IMR-90 (cell line): Measurements from ENCODE around the gene ARHGAP8. TPM values are rescaled to one million over a fixed set of nuclear protein-coding genes. Genes with fewer than 3 reads are reported as not detected.

Experiments
- ATAC-seq: fragments of 200-7000 bp; cut with Tn5 transposase; 2 replicates; pipeline ENCODE4 v1.9.1; 2020; ENCODE audit warnings: low read depth, mild to moderate bottlenecking, moderate library complexity
- BruUV-seq: library from RNA; stranded (reverse); fragments of 400-500 nt; replicated peaks from 2 replicates; lab custom pipeline; 2021; lab: Mats Ljungman, UMichigan
- CTCF ChIA-PET: fragments of 300-600 bp; formaldehyde crosslinking; extraction: SDS; loops from one replicate; lab custom pipeline; 2021; ENCODE audit warnings: antibody characterized with exemption; lab: Yijun Ruan, JAX
- POLR2A ChIA-PET: fragments of 300-600 bp; sonication (Branson Sonifier 250); formaldehyde crosslinking; loops from one replicate; lab custom pipeline; 2022; ENCODE audit warnings: antibody characterized with exemption; ENCODE audit not compliant: unreplicated experiment; lab: Charles Lee
- DNase-seq: peaks from one replicate; pipeline ENCODE4 v3.0.0; 2013
- H2AFZ ChIP-seq: replicated peaks from 2 replicates; pipeline ENCODE3; 2013; ENCODE audit warnings: low read length, mild to moderate bottlenecking; ENCODE audit not compliant: poor library complexity
- H2AK5ac ChIP-seq: 2 replicates; pipeline ENCODE4 v1.6.1; 2013; ENCODE audit warnings: low read depth, low read length, inconsistent platforms
- H2AK9ac ChIP-seq: replicated peaks from 2 replicates; pipeline ENCODE3; 2013; ENCODE audit warnings: mild to moderate bottlenecking, low read depth, low read length, moderate library complexity; ENCODE audit not compliant: poor library complexity
- H2BK120ac ChIP-seq: 2 replicates; pipeline ENCODE4 v1.6.1; 2013; ENCODE audit warnings: low read depth, low read length, inconsistent platforms
- H2BK15ac ChIP-seq: 3 replicates; pipeline ENCODE4 v1.6.1; 2013; ENCODE audit warnings: low read depth, low read length, inconsistent platforms
- H2BK20ac ChIP-seq: 2 replicates; pipeline ENCODE4 v1.6.1; 2013; ENCODE audit warnings: low read depth, mild to moderate bottlenecking, inconsistent platforms, low read length, moderate library complexity
- H2BK5ac ChIP-seq: 2 replicates; pipeline ENCODE4 v1.6.1; 2013; ENCODE audit warnings: mild to moderate bottlenecking, low read depth, low read length, inconsistent platforms; ENCODE audit not compliant: poor library complexity, severe bottlenecking
- H3K14ac ChIP-seq: replicated peaks from 2 replicates; pipeline ENCODE4 v1.6.1; 2013; ENCODE audit warnings: low read depth, low read length, inconsistent platforms
- H3K18ac ChIP-seq: 2 replicates; pipeline ENCODE4 v1.6.1; 2013; ENCODE audit warnings: low read depth, low read length, control low read depth
- H3K23ac ChIP-seq: 2 replicates; pipeline ENCODE4 v1.6.1; 2013; ENCODE audit warnings: low read depth, low read length, inconsistent platforms
- H3K27ac ChIP-seq: 2 replicates; pipeline ENCODE4 v1.5.1; 2013; ENCODE audit warnings: mild to moderate bottlenecking, control low read depth, low read length; ENCODE audit not compliant: insufficient read depth
- H3K27me3 ChIP-seq: 2 replicates; pipeline ENCODE4 v1.6.1; 2013; ENCODE audit warnings: low read length; ENCODE audit not compliant: control insufficient read depth, insufficient read depth
- H3K36me3 ChIP-seq: 2 replicates; pipeline ENCODE4 v1.6.1; 2013; ENCODE audit warnings: low read length, mixed read lengths; ENCODE audit not compliant: control insufficient read depth, insufficient read depth
- H3K4ac ChIP-seq: 2 replicates; pipeline ENCODE4 v1.6.1; 2013; ENCODE audit warnings: low read depth, low read length, inconsistent platforms
- H3K4me1 ChIP-seq: 2 replicates; pipeline ENCODE4 v1.6.1; 2013; ENCODE audit warnings: low read length, mixed read lengths; ENCODE audit not compliant: control insufficient read depth, insufficient read depth
- H3K4me2 ChIP-seq: 2 replicates; pipeline ENCODE4 v1.6.1; 2013; ENCODE audit warnings: low read depth, mild to moderate bottlenecking, control low read depth, low read length, moderate library complexity
- H3K4me3 ChIP-seq: 2 replicates; pipeline ENCODE4 v1.5.1; 2013; ENCODE audit warnings: low read depth, mild to moderate bottlenecking, control low read depth, low read length, moderate library complexity; ENCODE audit not compliant: insufficient read depth
- H3K56ac ChIP-seq: 2 replicates; pipeline ENCODE4 v1.6.1; 2013; ENCODE audit warnings: low read length, inconsistent platforms; ENCODE audit not compliant: insufficient read depth; ENCODE audit errors: extremely low read depth
- H3K79me1 ChIP-seq, 2 experiments: 2 replicates each; pipeline ENCODE4 v1.6.1; 2013; ENCODE audit warnings: low read length in 2 of 2, inconsistent platforms in 1 of 2, low read depth in 1 of 2
- H3K9ac ChIP-seq: 2 replicates; pipeline ENCODE4 v1.6.1; 2013; ENCODE audit warnings: low read depth, low read length, control low read depth
- H3K9me1 ChIP-seq: 2 replicates; pipeline ENCODE4 v1.6.1; 2013; ENCODE audit warnings: low read length, inconsistent platforms; ENCODE audit not compliant: insufficient read depth
- H3K9me3 ChIP-seq: 2 replicates; pipeline ENCODE4 v1.6.1; 2013; ENCODE audit warnings: low read length; ENCODE audit not compliant: control insufficient read depth, insufficient read depth
- H4K20me1 ChIP-seq: 2 replicates; pipeline ENCODE4 v1.6.1; 2013; ENCODE audit warnings: low read length, inconsistent platforms; ENCODE audit not compliant: insufficient read depth
- H4K5ac ChIP-seq: 2 replicates; pipeline ENCODE4 v1.6.1; 2013; ENCODE audit warnings: mild to moderate bottlenecking, low read depth, low read length, control low read depth
- H4K8ac ChIP-seq, 2 experiments: 2 replicates each; pipeline ENCODE4 v1.6.1; 2013; ENCODE audit warnings: low read depth in 2 of 2, low read length in 2 of 2, control low read depth in 1 of 2, inconsistent platforms in 1 of 2
- H4K91ac ChIP-seq: 2 replicates; pipeline ENCODE4 v1.6.1; 2013; ENCODE audit warnings: low read depth, low read length, inconsistent platforms; ENCODE audit not compliant: insufficient read depth
- BHLHE40 ChIP-seq: fragments of 150-350 bp; IDR thresholded peaks from 2 replicates; pipeline ENCODE4 v1.6.1; 2016; ENCODE audit warnings: mild to moderate bottlenecking, low read depth, low read length
- CEBPB ChIP-seq: IDR thresholded peaks from 2 replicates; pipeline ENCODE4 v1.6.1; 2012; ENCODE audit warnings: low read depth, low read length, improper control_type of control experiment
- CHD1 ChIP-seq: IDR thresholded peaks from 2 replicates; pipeline ENCODE4 v1.6.1; 2012; ENCODE audit warnings: low read depth, low read length, improper control_type of control experiment
- MAFK ChIP-seq: IDR thresholded peaks from 2 replicates; pipeline ENCODE4 v1.6.1; 2012; ENCODE audit warnings: low read depth, low read length, improper control_type of control experiment
- MXI1 ChIP-seq: IDR thresholded peaks from 2 replicates; pipeline ENCODE4 v1.6.1; 2012; ENCODE audit warnings: low read depth, mild to moderate bottlenecking, low read length, moderate library complexity, borderline replicate concordance
- NFE2L2 ChIP-seq: fragments of 150-350 bp; IDR thresholded peaks from 2 replicates; pipeline ENCODE4 v1.6.1; 2016; ENCODE audit warnings: low read depth, mild to moderate bottlenecking, low read length
- POLR2A ChIP-seq: IDR thresholded peaks from 2 replicates; pipeline ENCODE4 v1.6.1; 2012; ENCODE audit warnings: mild to moderate bottlenecking, low read depth, low read length
- RAD21 ChIP-seq: IDR thresholded peaks from 2 replicates; pipeline ENCODE4 v1.6.1; 2012; ENCODE audit warnings: low read length, improper control_type of control experiment
- RCOR1 ChIP-seq: IDR thresholded peaks from 2 replicates; pipeline ENCODE4 v1.6.1; 2012; ENCODE audit warnings: mild to moderate bottlenecking, low read length, improper control_type of control experiment; ENCODE audit not compliant: insufficient replicate concordance
- RFX5 ChIP-seq: IDR thresholded peaks from 2 replicates; pipeline ENCODE4 v1.8.0; 2012; ENCODE audit warnings: low read depth, mild to moderate bottlenecking, low read length, moderate library complexity
- SMC3 ChIP-seq: fragments of 150-350 bp; IDR thresholded peaks from 2 replicates; pipeline ENCODE4 v1.6.1; 2016; ENCODE audit warnings: low read depth, mild to moderate bottlenecking, antibody characterized with exemption, low read length, moderate library complexity
- WGBS, 2 experiments: methylation state at CpG; one replicate each; pipeline versions ENCODE4 v1.1.5 to v1.1.7; 2013; ENCODE audit warnings: missing lambda C conversion rate in 2 of 2; ENCODE audit not compliant: insufficient read length in 1 of 2; ENCODE audit errors: extremely low coverage in 2 of 2; 5-methylcytosine and 5-hydroxymethylcytosine counted together
- dilution Hi-C: fragments of 300-500 bp; cut with HindIII; formaldehyde crosslinking; loops from one replicate; pipeline ENCODE4 v1.14.3; 2018; ENCODE audit warnings: low sequenced_read_pairs; ENCODE audit not compliant: unreplicated experiment
- in situ Hi-C: fragments of 300-500 bp; cut with MboI; formaldehyde crosslinking; loops from 3 replicates; pipeline ENCODE4 v1.14.3; 2019; ENCODE audit warnings: low sequenced_read_pairs, inconsistent platforms, mixed read lengths
- intact Hi-C: fragments of 100-400 bp; cut with micrococcal nuclease; formaldehyde crosslinking; loops from 2 replicates; pipeline ENCODE4 v1.10.0; 2022
- polyA plus RNA-seq, 3 experiments: library from polyadenylated mRNA; depleted of rRNA; stranded (reverse); fragments of >200 nt; gene quantifications; 2 replicates each; pipeline ENCODE4 v1.2.3, GENCODE V29; 2012; ENCODE audit warnings: low replicate concordance in 1 of 3
- total RNA-seq: library from RNA; depleted of rRNA; stranded (reverse); fragments of >200 nt; gene quantifications from 2 replicates; pipeline ENCODE4 v1.2.3, GENCODE V29; 2012
- TF ChIP-seq, protein P1 (sequence below): fragments of 150-350 bp; IDR thresholded peaks from 2 replicates; pipeline ENCODE4 v1.6.1; 2016; ENCODE audit warnings: low read depth, mild to moderate bottlenecking, low read length, moderate library complexity, borderline replicate concordance
- TF ChIP-seq, protein P2 (sequence below): fragments of 150-350 bp; IDR thresholded peaks from 2 replicates; pipeline ENCODE4 v1.6.1; 2017; ENCODE audit warnings: mild to moderate bottlenecking, antibody characterized with exemption, low read length, low read depth
- TF ChIP-seq, protein P3 (sequence below): conservative IDR thresholded peaks from 2 replicates; pipeline ENCODE4 v1.5.1; 2012; ENCODE audit warnings: mild to moderate bottlenecking, low read depth, low read length, improper control_type of control experiment

Gene ARHGAP8
- total and polyA plus RNA-seq, 2 of the 4 experiments (the other 2 are of a cell fraction): 0.18 to 0.21 TPM

DNA sequence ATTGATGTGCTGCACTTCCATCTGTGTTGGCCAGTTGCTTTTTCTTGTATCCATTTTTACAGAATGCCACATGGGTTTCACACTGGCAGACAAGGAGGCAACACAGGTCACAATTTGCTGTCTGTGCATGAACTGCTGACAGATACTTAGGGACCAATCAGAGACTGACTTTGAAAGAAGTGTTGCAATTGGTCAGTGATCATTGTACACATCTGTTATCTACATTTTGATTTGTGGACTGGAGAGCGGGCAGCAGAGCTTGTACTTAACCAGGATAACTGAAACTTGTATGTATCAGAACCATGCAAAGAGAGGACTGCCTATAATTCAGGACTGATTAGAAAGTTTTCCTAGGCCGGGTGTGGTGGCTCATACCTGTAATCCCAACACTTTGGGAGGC lies 28.6 kb upstream of the ARHGAP8 start:
- no peak overlapping the region for H3K27ac ChIP-seq
- H2AK9ac ChIP-seq: no peak overlapping the region
- no peak overlapping the region for H2BK120ac ChIP-seq
- no peak overlapping the region for H3K4me2 ChIP-seq
- H3K9me1 ChIP-seq: peaks cover 3% of the 10 kb centered on the region; the same call in 1 of the 2 replicates
- no peak overlapping the region for H3K18ac ChIP-seq
- peaks cover 36% of the 10 kb centered on the region; the same call in 1 of the 2 replicates for H3K36me3 ChIP-seq
- no TSS peak for BruUV-seq
- no peaks in the 10 kb centered on the region for H3K79me1 ChIP-seq
- no peak overlapping the region for H3K9ac ChIP-seq
- H3K4me3 ChIP-seq: no peak overlapping the region
- no peak overlapping the region for H4K5ac ChIP-seq
- no CpG with 5 or more reads among the region's 2 CpGs for WGBS, 2 experiments
- no peaks in the 10 kb centered on the region for H3K9me3 ChIP-seq
- no peak overlapping the region for H2BK20ac ChIP-seq
- no peak overlapping the region for H3K23ac ChIP-seq
- TF ChIP-seq MXI1 (no peak), RFX5 (no peak), NFE2L2 (no peak), MAFK (no peak), BHLHE40 (no peak), RCOR1 (no peak), CEBPB (no peak), POLR2A (no peak), CHD1 (no peak), SMC3 (no peak), RAD21 (no peak)
- TF ChIP-seq, protein P1, sequence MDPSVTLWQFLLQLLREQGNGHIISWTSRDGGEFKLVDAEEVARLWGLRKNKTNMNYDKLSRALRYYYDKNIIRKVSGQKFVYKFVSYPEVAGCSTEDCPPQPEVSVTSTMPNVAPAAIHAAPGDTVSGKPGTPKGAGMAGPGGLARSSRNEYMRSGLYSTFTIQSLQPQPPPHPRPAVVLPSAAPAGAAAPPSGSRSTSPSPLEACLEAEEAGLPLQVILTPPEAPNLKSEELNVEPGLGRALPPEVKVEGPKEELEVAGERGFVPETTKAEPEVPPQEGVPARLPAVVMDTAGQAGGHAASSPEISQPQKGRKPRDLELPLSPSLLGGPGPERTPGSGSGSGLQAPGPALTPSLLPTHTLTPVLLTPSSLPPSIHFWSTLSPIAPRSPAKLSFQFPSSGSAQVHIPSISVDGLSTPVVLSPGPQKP: no peak
- TF ChIP-seq, protein P2, sequence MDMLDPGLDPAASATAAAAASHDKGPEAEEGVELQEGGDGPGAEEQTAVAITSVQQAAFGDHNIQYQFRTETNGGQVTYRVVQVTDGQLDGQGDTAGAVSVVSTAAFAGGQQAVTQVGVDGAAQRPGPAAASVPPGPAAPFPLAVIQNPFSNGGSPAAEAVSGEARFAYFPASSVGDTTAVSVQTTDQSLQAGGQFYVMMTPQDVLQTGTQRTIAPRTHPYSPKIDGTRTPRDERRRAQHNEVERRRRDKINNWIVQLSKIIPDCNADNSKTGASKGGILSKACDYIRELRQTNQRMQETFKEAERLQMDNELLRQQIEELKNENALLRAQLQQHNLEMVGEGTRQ: no peak
- TF ChIP-seq, protein P3, sequence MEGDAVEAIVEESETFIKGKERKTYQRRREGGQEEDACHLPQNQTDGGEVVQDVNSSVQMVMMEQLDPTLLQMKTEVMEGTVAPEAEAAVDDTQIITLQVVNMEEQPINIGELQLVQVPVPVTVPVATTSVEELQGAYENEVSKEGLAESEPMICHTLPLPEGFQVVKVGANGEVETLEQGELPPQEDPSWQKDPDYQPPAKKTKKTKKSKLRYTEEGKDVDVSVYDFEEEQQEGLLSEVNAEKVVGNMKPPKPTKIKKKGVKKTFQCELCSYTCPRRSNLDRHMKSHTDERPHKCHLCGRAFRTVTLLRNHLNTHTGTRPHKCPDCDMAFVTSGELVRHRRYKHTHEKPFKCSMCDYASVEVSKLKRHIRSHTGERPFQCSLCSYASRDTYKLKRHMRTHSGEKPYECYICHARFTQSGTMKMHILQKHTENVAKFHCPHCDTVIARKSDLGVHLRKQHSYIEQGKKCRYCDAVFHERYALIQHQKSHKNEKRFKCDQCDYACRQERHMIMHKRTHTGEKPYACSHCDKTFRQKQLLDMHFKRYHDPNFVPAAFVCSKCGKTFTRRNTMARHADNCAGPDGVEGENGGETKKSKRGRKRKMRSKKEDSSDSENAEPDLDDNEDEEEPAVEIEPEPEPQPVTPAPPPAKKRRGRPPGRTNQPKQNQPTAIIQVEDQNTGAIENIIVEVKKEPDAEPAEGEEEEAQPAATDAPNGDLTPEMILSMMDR: no peak
- H3K4me1 ChIP-seq: peaks cover 2% of the 10 kb centered on the region; the same call in 1 of the 2 replicates
- no peak overlapping the region for H4K8ac ChIP-seq
- H2BK5ac ChIP-seq: no peak overlapping the region
- no peak overlapping the region for H2AFZ ChIP-seq
- DNase-seq (peak; percentile 49), ATAC-seq (peak; percentile 82)
- ChIA-PET CTCF (no interaction called here), POLR2A (no interaction called here)
- dilution Hi-C loops: no loop called here
- no peak overlapping the region for H4K91ac ChIP-seq
- in situ Hi-C loops: no loop called here
- H2BK15ac ChIP-seq: no peak overlapping the region
- no peak overlapping the region for H3K4ac ChIP-seq
- H3K27me3 ChIP-seq: no peaks in the 10 kb centered on the region
- intact Hi-C loops: no loop called here
- H3K14ac ChIP-seq: no peak overlapping the region
- H2AK5ac ChIP-seq: no peak overlapping the region
- H3K56ac ChIP-seq: no peak overlapping the region
- 0 out of 2 replicates have a peak, but pooled peaks cover 8% of the 10 kb centered on the region for H4K20me1 ChIP-seq
